SK-N-MC (cell line): ENCODE data around the gene CARD11.

Source experiments
- EZH2 ChIP-seq: fragments of 200-600 bp; sonication (generic); IDR thresholded peaks from one replicate; pipeline ENCODE4 v1.6.1; 2017; ENCODE audit warnings: antibody characterized with exemption
- FOXP2 ChIP-seq: optimal IDR thresholded peaks from 2 replicates; pipeline ENCODE3; 2011; ENCODE audit warnings: mild to moderate bottlenecking, moderate library complexity; ENCODE audit not compliant: insufficient read depth; ENCODE audit errors: extremely low read length, control extremely low read depth
- POLR2AphosphoS5 ChIP-seq: IDR thresholded peaks from 2 replicates; pipeline ENCODE4 v1.6.1; 2012; ENCODE audit warnings: mild to moderate bottlenecking, low read depth, low read length, borderline replicate concordance

DNA sequence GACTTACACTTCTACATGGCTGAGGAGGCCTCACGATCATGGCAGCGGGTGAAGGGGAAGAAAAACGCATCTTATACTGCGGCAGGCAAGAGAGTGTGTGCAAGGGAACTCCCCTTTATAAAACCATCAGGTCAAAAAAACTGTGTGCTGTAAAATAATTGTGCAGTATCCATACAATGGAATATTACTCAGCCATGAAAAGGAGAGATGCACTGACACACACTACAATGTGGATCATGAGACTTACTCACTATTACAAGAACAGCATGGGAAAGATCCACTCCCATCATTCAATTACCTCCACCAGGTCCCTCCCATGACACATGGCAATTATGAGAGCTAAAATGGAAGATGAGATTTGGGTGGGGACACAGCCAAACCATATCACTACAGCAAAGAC lies 27.2 kb upstream of the CARD11 start:
- TF ChIP-seq EZH2 = no peak
- TF ChIP-seq POLR2AphosphoS5 = no peak
- no peak for TF ChIP-seq FOXP2
